Measurements from ENCODE around the gene RNASE9.

DNA sequence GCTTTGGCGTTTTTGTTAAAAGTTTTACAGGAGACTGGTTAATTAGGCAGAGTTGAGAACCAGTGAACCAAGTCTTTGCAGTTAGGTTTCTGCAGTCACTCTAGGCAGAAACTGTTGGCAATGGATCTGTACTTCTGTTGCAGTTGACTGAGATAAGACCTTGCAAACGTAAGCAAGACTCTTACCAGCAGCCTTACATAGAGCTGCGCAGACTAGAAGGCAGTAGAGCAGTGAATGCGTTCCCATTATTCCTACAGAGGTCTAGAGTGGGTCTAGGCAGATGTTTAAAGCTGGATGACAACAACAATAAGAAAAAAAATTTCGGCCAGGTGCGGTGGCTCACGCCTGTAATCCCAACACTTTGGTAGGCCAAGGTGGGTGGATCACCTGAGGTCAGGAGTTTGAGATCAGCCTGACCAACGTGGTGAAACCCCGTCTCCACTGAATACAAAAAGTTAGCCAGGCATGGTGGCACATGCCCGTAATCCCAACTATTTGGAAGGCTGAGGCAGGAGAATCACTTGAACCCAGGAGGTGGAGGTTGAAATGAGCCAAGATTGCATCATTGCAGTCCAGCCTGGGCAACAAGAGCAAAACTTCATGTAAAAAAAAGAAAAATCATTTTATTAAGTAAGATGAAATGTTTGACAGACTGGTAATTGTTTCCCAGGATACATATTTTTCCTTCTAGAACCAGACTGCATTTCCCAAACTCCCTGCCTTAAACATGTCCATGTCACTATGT, 12.3 kb downstream of the RNASE9 start:
- TF ChIP-seq, protein P1, sequence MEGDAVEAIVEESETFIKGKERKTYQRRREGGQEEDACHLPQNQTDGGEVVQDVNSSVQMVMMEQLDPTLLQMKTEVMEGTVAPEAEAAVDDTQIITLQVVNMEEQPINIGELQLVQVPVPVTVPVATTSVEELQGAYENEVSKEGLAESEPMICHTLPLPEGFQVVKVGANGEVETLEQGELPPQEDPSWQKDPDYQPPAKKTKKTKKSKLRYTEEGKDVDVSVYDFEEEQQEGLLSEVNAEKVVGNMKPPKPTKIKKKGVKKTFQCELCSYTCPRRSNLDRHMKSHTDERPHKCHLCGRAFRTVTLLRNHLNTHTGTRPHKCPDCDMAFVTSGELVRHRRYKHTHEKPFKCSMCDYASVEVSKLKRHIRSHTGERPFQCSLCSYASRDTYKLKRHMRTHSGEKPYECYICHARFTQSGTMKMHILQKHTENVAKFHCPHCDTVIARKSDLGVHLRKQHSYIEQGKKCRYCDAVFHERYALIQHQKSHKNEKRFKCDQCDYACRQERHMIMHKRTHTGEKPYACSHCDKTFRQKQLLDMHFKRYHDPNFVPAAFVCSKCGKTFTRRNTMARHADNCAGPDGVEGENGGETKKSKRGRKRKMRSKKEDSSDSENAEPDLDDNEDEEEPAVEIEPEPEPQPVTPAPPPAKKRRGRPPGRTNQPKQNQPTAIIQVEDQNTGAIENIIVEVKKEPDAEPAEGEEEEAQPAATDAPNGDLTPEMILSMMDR (IDR thresholded peaks at IDR 0.05; ENCODE audit: low read depth, low read length), result no peak
- no peak for TF ChIP-seq EZH2phosphoT487 (IDR thresholded peaks at IDR 0.05; ENCODE audit: low read depth)
